Measurements from ENCODE around the gene SLC22A12.

Gene SLC22A12

GRCh38 chr11:64602466-64603070, 11.5 kb downstream of the SLC22A12 start:
- no peak for DNase-seq (ENCODE audit: low read depth)
- no peak overlapping the region for H3K4me3 ChIP-seq (ENCODE audit: low read length)
- no peak for TF ChIP-seq CTCF (conservative IDR thresholded peaks at IDR 0.05; ENCODE audit: low read depth, low read length)

GRCh38 chr11:64603411-64604110, 12.5 kb downstream of the SLC22A12 start:
- no peak overlapping the region for H3K4me3 ChIP-seq (ENCODE audit: low read length)
- TF ChIP-seq CTCF (conservative IDR thresholded peaks at IDR 0.05; ENCODE audit: low read depth, low read length): no peak
- DNase-seq (ENCODE audit: low read depth): no peak

- no peak for TF ChIP-seq CTCF (conservative IDR thresholded peaks at IDR 0.05; ENCODE audit: low read depth, low read length)
- no peak for DNase-seq (ENCODE audit: low read depth)
- no peak overlapping the region for H3K4me3 ChIP-seq (ENCODE audit: low read length)
Measured at GRCh38 chr11:64604458-64605243, 13.6 kb downstream of the SLC22A12 start.

- TF ChIP-seq CTCF (conservative IDR thresholded peaks at IDR 0.05; ENCODE audit: low read depth, low read length): no peak
- H3K4me3 ChIP-seq (ENCODE audit: low read length): no peak overlapping the region
Measured at GRCh38 chr11:64605244-64605560, 14.2 kb downstream of the SLC22A12 start.

GRCh38 chr11:64605656-64606585, 14.9 kb downstream of the SLC22A12 start:
- H3K4me3 ChIP-seq (ENCODE audit: low read length): no peak overlapping the region
- TF ChIP-seq CTCF (conservative IDR thresholded peaks at IDR 0.05; ENCODE audit: low read depth, low read length): no peak
- no peak for DNase-seq (ENCODE audit: low read depth)

More at GRCh38 chr11:64605244-64605560, 14.2 kb downstream of the SLC22A12 start:
- no peak for DNase-seq (ENCODE audit: low read depth)

GRCh38 chr11:64606796-64607380, 15.9 kb downstream of the SLC22A12 start:
- no peak overlapping the region for H3K4me3 ChIP-seq (ENCODE audit: low read length)
- DNase-seq (ENCODE audit: low read depth): no peak
- TF ChIP-seq CTCF (conservative IDR thresholded peaks at IDR 0.05; ENCODE audit: low read depth, low read length): no peak
